Caco-2 (cell line): ENCODE results near the gene ZNF500. TPM values are rescaled to one million over a fixed set of nuclear protein-coding genes. Genes with fewer than 3 reads are reported as not detected.
A peak's percentile ranks its signal among the peaks of the same experiment; 100 is the strongest.

Experiments used
- BruUV-seq: library from RNA; stranded (reverse); fragments of 400-500 nt; replicated peaks from 2 replicates; lab custom pipeline; 2021; lab: Mats Ljungman, UMichigan
- CTCF ChIA-PET: fragments of 300-600 bp; sonication (Branson Sonifier 250); formaldehyde crosslinking; loops from one replicate; lab custom pipeline; 2022; ENCODE audit warnings: antibody characterized with exemption; lab: Charles Lee
- POLR2A ChIA-PET: fragments of 300-600 bp; sonication (Branson Sonifier 250); formaldehyde crosslinking; loops from one replicate; lab custom pipeline; 2022; ENCODE audit warnings: antibody characterized with exemption; lab: Charles Lee
- DNase-seq, 2 experiments: peaks; one replicate each; pipeline versions ENCODE4 v3.0.0 to v3.0.0-alpha.2; 2020 to 2022
- H3K27me3 ChIP-seq: replicated peaks from 2 replicates; pipeline ENCODE4 v1.6.0; 2011; ENCODE audit warnings: low read length; ENCODE audit not compliant: control insufficient read depth, insufficient read depth
- H3K36me3 ChIP-seq: 2 replicates; pipeline ENCODE4 v1.5.1; 2011; ENCODE audit warnings: low read length; ENCODE audit not compliant: control insufficient read depth, insufficient read depth
- H3K4me1 ChIP-seq: fragments of 250-450 bp; sonication (Bioruptor Pico); 2 replicates; pipeline ENCODE4 v1.5.1; 2020; ENCODE audit warnings: mild to moderate bottlenecking
- H3K4me3 ChIP-seq: 2 replicates; pipeline ENCODE4 v1.5.1; 2011; ENCODE audit warnings: low read depth, mild to moderate bottlenecking, control low read depth, low read length
- H3K9me3 ChIP-seq: fragments of 250-450 bp; sonication (Bioruptor Pico); 2 replicates; pipeline ENCODE4 v1.5.1; 2020; ENCODE audit warnings: mild to moderate bottlenecking, moderate library complexity
- H3K27ac Mint-ChIP-seq: one replicate; pipeline ENCODE4 v1.8.0; 2022; ENCODE audit warnings: mixed read lengths; ENCODE audit not compliant: unreplicated experiment
- H3K27me3 Mint-ChIP-seq: one replicate; pipeline ENCODE4 v1.8.0; 2022; ENCODE audit warnings: mixed read lengths; ENCODE audit not compliant: insufficient read depth, unreplicated experiment
- H3K36me3 Mint-ChIP-seq: one replicate; pipeline ENCODE4 v1.8.0; 2022; ENCODE audit warnings: mild to moderate bottlenecking, mixed read lengths; ENCODE audit not compliant: insufficient read depth, unreplicated experiment
- H3K4me1 Mint-ChIP-seq: one replicate; pipeline ENCODE4 v1.8.0; 2022; ENCODE audit warnings: low read depth, mixed read lengths; ENCODE audit not compliant: unreplicated experiment
- H3K4me3 Mint-ChIP-seq: one replicate; pipeline ENCODE4 v1.8.0; 2022; ENCODE audit warnings: mild to moderate bottlenecking, moderate library complexity, mixed read lengths; ENCODE audit not compliant: unreplicated experiment
- H3K9me3 Mint-ChIP-seq: one replicate; pipeline ENCODE4 v1.8.0; 2022; ENCODE audit warnings: mixed read lengths; ENCODE audit not compliant: unreplicated experiment
- CTCF ChIP-seq, 2 experiments: fragments of 200-600 bp in 1 of 2; IDR thresholded peaks; 1 replicate in 1 of 2; 2 replicates in 1 of 2; pipeline versions ENCODE4 v1.5.1 to v1.8.0; 2011 to 2022; ENCODE audit warnings: antibody characterized with exemption in 1 of 2, control low read depth in 1 of 2, inconsistent platforms in 1 of 2, low read depth in 1 of 2, low read length in 1 of 2, mild to moderate bottlenecking in 1 of 2, moderate library complexity in 1 of 2; ENCODE audit not compliant: insufficient read depth in 1 of 2, severe bottlenecking in 1 of 2, unreplicated experiment in 1 of 2
- intact Hi-C: fragments of 100-400 bp; cut with micrococcal nuclease; formaldehyde crosslinking; loops from one replicate; pipeline ENCODE4 v1.10.0; 2022; ENCODE audit not compliant: unreplicated experiment
- total RNA-seq: library from RNA; stranded (reverse); gene quantifications from 2 replicates; pipeline ENCODE4 v1.2.3, GENCODE V29; 2022

The ZNF500 gene
- total RNA-seq, 1 experiment from 2014 or later: 12.9 TPM

GRCh38 chr16:4703906-4704305 is 63.1 kb downstream of the ZNF500 start:
- H3K4me3 Mint-ChIP-seq: no peak overlapping the region
- no TSS peak for BruUV-seq
- no peak overlapping the region for H3K27ac Mint-ChIP-seq
- no peaks in the 10 kb centered on the region for H3K4me1 Mint-ChIP-seq
- ChIA-PET CTCF (no interaction called here), POLR2A (no interaction called here)
- H3K27me3 Mint-ChIP-seq: no peaks in the 10 kb centered on the region
- H3K36me3 Mint-ChIP-seq: peaks cover 41% of the 10 kb centered on the region
- TF ChIP-seq CTCF (IDR thresholded peaks at IDR 0.05; ENCODE audit: insufficient read depth in 1 of 2, low read depth in 1 of 2, low read length in 1 of 2, severe bottlenecking in 1 of 2, unreplicated experiment in 1 of 2): no peak
- DNase-seq: no peak
- Histone ChIP-seq H3K36me3 (no peaks in the 10 kb centered on the region; the same call in 1 of the 2 replicates), H3K9me3 (no peaks in the 10 kb centered on the region), H3K4me3 (no peak overlapping the region), H3K4me1 (no peaks in the 10 kb centered on the region), H3K27me3 (no peaks in the 10 kb centered on the region)
- no peaks in the 10 kb centered on the region for H3K9me3 Mint-ChIP-seq
- intact Hi-C loops: no loop called here

- no TSS peak for BruUV-seq
- intact Hi-C loops: no loop called here
- Mint-ChIP-seq H3K36me3 (peaks cover 39% of the 10 kb centered on the region), H3K27me3 (no peaks in the 10 kb centered on the region), H3K9me3 (no peaks in the 10 kb centered on the region), H3K27ac (no peak overlapping the region), H3K4me1 (no peaks in the 10 kb centered on the region), H3K4me3 (no peak overlapping the region)
- no peaks in the 10 kb centered on the region for H3K9me3 ChIP-seq
- DNase-seq: peak in 1 of 2 experiments; percentile 49
- H3K27me3 ChIP-seq: no peaks in the 10 kb centered on the region
- POLR2A ChIA-PET: no interaction called here
- H3K4me1 ChIP-seq: no peaks in the 10 kb centered on the region
- no peak overlapping the region for H3K4me3 ChIP-seq
- no peak for TF ChIP-seq CTCF (IDR thresholded peaks at IDR 0.05; ENCODE audit: insufficient read depth in 1 of 2, low read depth in 1 of 2, low read length in 1 of 2, severe bottlenecking in 1 of 2, unreplicated experiment in 1 of 2)
- CTCF ChIA-PET: no interaction called here
- no peaks in the 10 kb centered on the region; the same call in 1 of the 2 replicates for H3K36me3 ChIP-seq
These were observed 64.5 kb downstream of the ZNF500 start for GRCh38 chr16:4702466-4702808.

- TF ChIP-seq CTCF (IDR thresholded peaks at IDR 0.05; ENCODE audit: insufficient read depth in 1 of 2, low read depth in 1 of 2, low read length in 1 of 2, severe bottlenecking in 1 of 2, unreplicated experiment in 1 of 2): no peak
- H3K9me3 Mint-ChIP-seq: no peaks in the 10 kb centered on the region
- no peaks in the 10 kb centered on the region; the same call in 1 of the 2 replicates for H3K36me3 ChIP-seq
- no peaks in the 10 kb centered on the region for H3K4me1 Mint-ChIP-seq
- intact Hi-C loops: no loop called here
- BruUV-seq: no TSS peak
- no peak overlapping the region for H3K27ac Mint-ChIP-seq
- no peak overlapping the region for H3K4me3 Mint-ChIP-seq
- no peak overlapping the region for H3K4me3 ChIP-seq
- peak in 1 of 2 experiments; percentile 38 for DNase-seq
- H3K9me3 ChIP-seq: no peaks in the 10 kb centered on the region
- H3K27me3 ChIP-seq: no peaks in the 10 kb centered on the region
- ChIA-PET CTCF (no interaction called here), POLR2A (no interaction called here)
- no peaks in the 10 kb centered on the region for H3K4me1 ChIP-seq
- peaks cover 35% of the 10 kb centered on the region for H3K36me3 Mint-ChIP-seq
- no peaks in the 10 kb centered on the region for H3K27me3 Mint-ChIP-seq
These were observed 65.0 kb downstream of the ZNF500 start for GRCh38 chr16:4701791-4702465.
